Spleen (tissue), 11 donors: ENCODE data around the gene OSBPL8. TPM values are rescaled to one million over a fixed set of nuclear protein-coding genes. Genes with fewer than 3 reads are reported as not detected.

Experiments used
- DNase-seq: peaks from one replicate; pipeline ENCODE4 v3.0.0-alpha.2; 2020
- H3K27ac ChIP-seq, 8 donors: fragments of 200-600 bp; sonication (generic) in 7 of 8; 1 replicate in 4 of 8; 2 replicates in 4 of 8; pipeline versions ENCODE4 v1.5.0 to v1.8.0; 2016 to 2021; ENCODE audit warnings: inconsistent platforms in 4 of 8, mild to moderate bottlenecking in 4 of 8, moderate library complexity in 1 of 8
- H3K27me3 ChIP-seq, 7 donors: fragments of 200-600 bp; sonication (generic) in 6 of 7; replicated peaks in 1 of 7; 1 replicate in 4 of 7; 2 replicates in 3 of 7; pipeline versions ENCODE4 v1.5.0 to v1.8.0; 2016 to 2021; ENCODE audit warnings: inconsistent platforms in 3 of 7, mild to moderate bottlenecking in 1 of 7
- H3K36me3 ChIP-seq, 6 donors: fragments of 200-600 bp; sonication (generic) in 5 of 6; 1 replicate in 4 of 6; 2 replicates in 2 of 6; pipeline versions ENCODE4 v1.5.0 to v1.8.0; 2016 to 2021; ENCODE audit warnings: inconsistent platforms in 2 of 6
- H3K4me1 ChIP-seq, 6 donors: fragments of 200-600 bp; sonication (generic) in 5 of 6; 1 replicate in 3 of 6; 2 replicates in 3 of 6; pipeline versions ENCODE4 v1.5.0 to v1.8.0; 2016 to 2021; ENCODE audit warnings: inconsistent platforms in 3 of 6
- H3K4me3 ChIP-seq, 8 donors: fragments of 200-600 bp; sonication (generic) in 7 of 8; 1 replicate in 4 of 8; 2 replicates in 4 of 8; pipeline versions ENCODE4 v1.5.0 to v1.8.0; 2016 to 2021; ENCODE audit warnings: inconsistent platforms in 4 of 8, mild to moderate bottlenecking in 4 of 8, moderate library complexity in 2 of 8
- H3K9me3 ChIP-seq, 8 donors: fragments of 200-600 bp; sonication (generic) in 7 of 8; 1 replicate in 4 of 8; 2 replicates in 4 of 8; pipeline versions ENCODE4 v1.5.0 to v1.8.0; 2016 to 2021; ENCODE audit warnings: inconsistent platforms in 4 of 8
- CTCF ChIP-seq, 11 experiments: fragments of 200-600 bp in 7 of 11; fragments of 450-650 bp in 4 of 11; sonication (generic) in 4 of 11; IDR thresholded peaks in 8 of 11; conservative IDR thresholded peaks in 3 of 11; 1 replicate in 7 of 11; 2 replicates in 4 of 11; pipeline versions ENCODE4 v1.4.0 to v1.8.0; 2016 to 2021; ENCODE audit warnings: antibody characterized with exemption in 11 of 11, inconsistent platforms in 4 of 11, mild to moderate bottlenecking in 1 of 11
- POLR2A ChIP-seq, 3 donors: fragments of 450-650 bp; IDR thresholded peaks; one replicate each; pipeline ENCODE4 v1.5.1; 2017; ENCODE audit warnings: antibody characterized with exemption in 3 of 3, mild to moderate bottlenecking in 1 of 3
- POLR2AphosphoS5 ChIP-seq, 3 donors: sonication (generic); formaldehyde crosslinking; IDR thresholded peaks; one replicate each; pipeline ENCODE4 v1.5.1; 2017; ENCODE audit warnings: antibody characterized with exemption in 3 of 3
- WGBS, 5 donors: extraction: QIAGEN DNeasy Blood & Tissue Kit in 3 of 5; methylation state at CpG; one replicate each; pipeline versions ENCODE4 v1.1.5 to v1.1.7; 2013 to 2018; 5-methylcytosine and 5-hydroxymethylcytosine counted together
- intact Hi-C: fragments of 100-400 bp; cut with DNase I; formaldehyde crosslinking; loops from one replicate; pipeline ENCODE4 v1.15.0; 2023; ENCODE audit warnings: low total_unique reads
- polyA plus RNA-seq, 3 donors: library from polyadenylated mRNA; stranded (reverse); fragments of 200-250 nt; gene quantifications; one replicate each; pipeline ENCODE4 v1.2.1, GENCODE V29; 2013
- total RNA-seq, 7 donors: library from RNA; depleted of rRNA in 3 of 7; stranded (reverse); fragments of >200 nt in 3 of 7; fragmentation: NEBNext Ultra II Directional in 4 of 7; extraction: Animal tissue kit (Norgen Biotek cat#: 25700) in 4 of 7; gene quantifications; one replicate each; pipeline versions ENCODE4 v1.1.0 to v1.2.1, GENCODE V29; 2016 to 2021
- donor health status: healthy with polysubstance abuse.
- donor health status: DM: no; HTN: no; CAD: no; lungs with moderate emphysema.
- donor health status: DM: no; HTN: no; CAD: no.
- donor health status: Bipolar disorder and iron deficiency.
- donor health status: healthy.
- donor health status: DM: no; HTN: no; CAD: no.
- donor health status: DM: yes; HTN: yes; CAD: no.

OSBPL8 gene
- total and polyA plus RNA-seq, 10 donors: 10.7 to 127 (median 109) TPM

- intact Hi-C loops: no loop called here
- Histone ChIP-seq H3K36me3 (peaks cover 0 to 17% (median 0%) of the 10 kb centered on the region in 6 donors), H3K4me3 (no peak overlapping the region), H3K27ac (no peak overlapping the region), H3K27me3 (no peaks in the 10 kb centered on the region), H3K4me1 (peaks cover 0 to 6% (median 0%) of the 10 kb centered on the region in 6 donors), H3K9me3 (peaks cover 7 to 59% (median 52%) of the 10 kb centered on the region in 8 donors)
- no peak for DNase-seq
- TF ChIP-seq POLR2A (IDR thresholded peaks at IDR 0.05): no peak
- TF ChIP-seq POLR2AphosphoS5 (IDR thresholded peaks at IDR 0.05): no peak
- no peak for TF ChIP-seq CTCF (IDR thresholded peaks at IDR 0.05 in 8 of 11, conservative IDR thresholded peaks at IDR 0.05 in 3 of 11)
Measured at GRCh38 chr12:76428117-76428516, 131.5 kb downstream of the OSBPL8 start.

- Histone ChIP-seq H3K4me1 (peaks cover 0 to 21% (median 6%) of the 10 kb centered on the region in 6 donors), H3K4me3 (no peak overlapping the region), H3K27me3 (no peaks in the 10 kb centered on the region), H3K27ac (no peak overlapping the region), H3K36me3 (peaks cover 0 to 12% (median 0%) of the 10 kb centered on the region in 6 donors), H3K9me3 (peaks cover 4 to 40% (median 33%) of the 10 kb centered on the region in 8 donors)
- WGBS, 5 donors: 90 to 97% (median 92%) methylated on average over 2 of the region's 2 CpGs
- no peak for TF ChIP-seq CTCF (IDR thresholded peaks at IDR 0.05 in 8 of 11, conservative IDR thresholded peaks at IDR 0.05 in 3 of 11)
- intact Hi-C loops: no loop called here
- DNase-seq: no peak
Measured at GRCh38 chr12:76426160-76426559, 133.4 kb downstream of the OSBPL8 start.

GRCh38 chr12:76424941-76425340, 134.6 kb downstream of the OSBPL8 start:
- intact Hi-C loops: no loop called here
- Histone ChIP-seq H3K36me3 (peaks cover 0 to 12% (median 0%) of the 10 kb centered on the region in 6 donors), H3K27me3 (no peaks in the 10 kb centered on the region), H3K27ac (no peak overlapping the region), H3K9me3 (peaks cover 4 to 40% (median 33%) of the 10 kb centered on the region in 8 donors), H3K4me3 (no peak overlapping the region), H3K4me1 (peaks cover 0 to 27% (median 7%) of the 10 kb centered on the region in 6 donors)
- DNase-seq: no peak
- 94 to 100% (median 95%) methylated on average over 1 of the region's 1 CpG for WGBS, 5 donors
- TF ChIP-seq POLR2A (IDR thresholded peaks at IDR 0.05): no peak
- TF ChIP-seq CTCF (IDR thresholded peaks at IDR 0.05 in 8 of 11, conservative IDR thresholded peaks at IDR 0.05 in 3 of 11): no peak
- TF ChIP-seq POLR2AphosphoS5 (IDR thresholded peaks at IDR 0.05): no peak

- intact Hi-C loops: no loop called here
- WGBS, 5 donors: 72 to 83% (median 78%) methylated on average over 9 of the region's 9 CpGs
Measured at GRCh38 chr12:76422543-76423438, 136.8 kb downstream of the OSBPL8 start.

More at GRCh38 chr12:76422543-76423438, 136.8 kb downstream of the OSBPL8 start:
- DNase-seq: no peak
- TF ChIP-seq POLR2A (IDR thresholded peaks at IDR 0.05) (no peak), CTCF (IDR thresholded peaks at IDR 0.05 in 8 of 11, conservative IDR thresholded peaks at IDR 0.05 in 3 of 11) (no peak), POLR2AphosphoS5 (IDR thresholded peaks at IDR 0.05) (no peak)
- Histone ChIP-seq H3K4me3 (peak overlapping the region in 2 of 8 donors; percentile 18 to 28), H3K9me3 (peaks cover 4 to 40% (median 33%) of the 10 kb centered on the region in 8 donors), H3K4me1 (peaks cover 0 to 32% (median 7%) of the 10 kb centered on the region in 6 donors), H3K36me3 (peaks cover 0 to 12% (median 0%) of the 10 kb centered on the region in 6 donors), H3K27me3 (no peaks in the 10 kb centered on the region), H3K27ac (peak overlapping the region in 4 of 8 donors; percentile 19 to 53 (median 32))
